KMS-11 (cell line): ENCODE measurements around the gene CDK3.

Source experiments
- H2AFZ ChIP-seq: fragments of 200-600 bp; sonication (generic); 2 replicates; pipeline ENCODE4 v1.6.1; 2016; ENCODE audit warnings: antibody characterized with exemption, mixed run types, low read depth
- H3K27ac ChIP-seq: fragments of 200-600 bp; sonication (generic); 2 replicates; pipeline ENCODE4 v1.6.1; 2016; ENCODE audit warnings: mild to moderate bottlenecking, mixed run types
- H3K27me3 ChIP-seq: fragments of 200-600 bp; sonication (generic); 2 replicates; pipeline ENCODE4 v1.6.1; 2017; ENCODE audit warnings: mild to moderate bottlenecking, low read depth, mixed run types, moderate library complexity; ENCODE audit not compliant: insufficient read depth
- H3K36me3 ChIP-seq: fragments of 200-600 bp; sonication (generic); 2 replicates; pipeline ENCODE4 v1.6.1; 2017; ENCODE audit warnings: mild to moderate bottlenecking, mixed run types; ENCODE audit not compliant: insufficient read depth
- H3K4me1 ChIP-seq: fragments of 200-600 bp; sonication (generic); 2 replicates; pipeline ENCODE4 v1.6.1; 2016; ENCODE audit warnings: mild to moderate bottlenecking, low read depth, mixed run types; ENCODE audit not compliant: poor library complexity, severe bottlenecking
- H3K4me2 ChIP-seq: fragments of 200-600 bp; sonication (generic); 2 replicates; pipeline ENCODE4 v1.7.0; 2016; ENCODE audit warnings: mild to moderate bottlenecking, mixed run types
- H3K4me3 ChIP-seq: fragments of 200-600 bp; sonication (generic); IDR thresholded peaks from 2 replicates; pipeline ENCODE4 v1.6.1; 2017; ENCODE audit warnings: low read depth, low read length, mixed read lengths; ENCODE audit not compliant: insufficient read depth
- H3K79me2 ChIP-seq: fragments of 200-600 bp; sonication (generic); 2 replicates; pipeline ENCODE4 v1.6.1; 2016; ENCODE audit warnings: low read depth, mixed run types; ENCODE audit not compliant: insufficient read depth
- H3K9ac ChIP-seq: fragments of 200-600 bp; sonication (generic); 2 replicates; pipeline ENCODE4 v1.6.1; 2016; ENCODE audit warnings: mild to moderate bottlenecking, mixed run types
- H4K20me1 ChIP-seq: fragments of 200-600 bp; sonication (generic); 2 replicates; pipeline ENCODE4 v1.6.1; 2016; ENCODE audit warnings: mild to moderate bottlenecking, mixed run types; ENCODE audit not compliant: insufficient read depth
- TF ChIP-seq, protein P1 (sequence below): fragments of 200-600 bp; sonication (generic); conservative IDR thresholded peaks from 2 replicates; pipeline ENCODE4 v1.6.1; 2017; ENCODE audit warnings: low read depth, mild to moderate bottlenecking, antibody characterized with exemption, low read length, moderate library complexity, mixed read lengths

CDK3 gene

DNA sequence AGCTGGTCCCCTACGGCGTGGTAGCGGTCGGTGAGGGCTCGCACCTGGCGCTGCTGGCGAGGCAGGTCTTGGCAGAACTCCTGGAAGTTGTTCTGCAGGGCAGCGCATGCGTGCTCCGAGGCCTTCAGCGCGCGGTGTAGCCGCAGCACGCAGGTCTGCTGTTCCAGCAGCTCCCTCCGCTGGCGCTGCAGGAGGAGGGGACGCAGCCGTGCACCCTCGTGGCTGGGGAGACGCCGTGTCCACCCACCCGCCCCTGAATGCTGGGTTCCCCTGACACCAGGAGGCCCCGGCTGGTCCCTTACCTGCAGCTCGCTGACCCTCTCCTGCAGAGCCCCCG is 14.2 kb downstream of the CDK3 start:
- Histone ChIP-seq H2AFZ (no peak overlapping the region), H3K36me3 (no peaks in the 10 kb centered on the region), H3K4me1 (peaks cover 3% of the 10 kb centered on the region), H3K27me3 (peaks cover 9% of the 10 kb centered on the region; the same call in 1 of the 2 replicates), H3K27ac (no peak overlapping the region), H4K20me1 (no peaks in the 10 kb centered on the region), H3K79me2 (no peaks in the 10 kb centered on the region), H3K9ac (no peak overlapping the region), H3K4me2 (no peak overlapping the region), H3K4me3 (no peak overlapping the region)
- TF ChIP-seq, protein P1, sequence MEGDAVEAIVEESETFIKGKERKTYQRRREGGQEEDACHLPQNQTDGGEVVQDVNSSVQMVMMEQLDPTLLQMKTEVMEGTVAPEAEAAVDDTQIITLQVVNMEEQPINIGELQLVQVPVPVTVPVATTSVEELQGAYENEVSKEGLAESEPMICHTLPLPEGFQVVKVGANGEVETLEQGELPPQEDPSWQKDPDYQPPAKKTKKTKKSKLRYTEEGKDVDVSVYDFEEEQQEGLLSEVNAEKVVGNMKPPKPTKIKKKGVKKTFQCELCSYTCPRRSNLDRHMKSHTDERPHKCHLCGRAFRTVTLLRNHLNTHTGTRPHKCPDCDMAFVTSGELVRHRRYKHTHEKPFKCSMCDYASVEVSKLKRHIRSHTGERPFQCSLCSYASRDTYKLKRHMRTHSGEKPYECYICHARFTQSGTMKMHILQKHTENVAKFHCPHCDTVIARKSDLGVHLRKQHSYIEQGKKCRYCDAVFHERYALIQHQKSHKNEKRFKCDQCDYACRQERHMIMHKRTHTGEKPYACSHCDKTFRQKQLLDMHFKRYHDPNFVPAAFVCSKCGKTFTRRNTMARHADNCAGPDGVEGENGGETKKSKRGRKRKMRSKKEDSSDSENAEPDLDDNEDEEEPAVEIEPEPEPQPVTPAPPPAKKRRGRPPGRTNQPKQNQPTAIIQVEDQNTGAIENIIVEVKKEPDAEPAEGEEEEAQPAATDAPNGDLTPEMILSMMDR, result no peak

DNA sequence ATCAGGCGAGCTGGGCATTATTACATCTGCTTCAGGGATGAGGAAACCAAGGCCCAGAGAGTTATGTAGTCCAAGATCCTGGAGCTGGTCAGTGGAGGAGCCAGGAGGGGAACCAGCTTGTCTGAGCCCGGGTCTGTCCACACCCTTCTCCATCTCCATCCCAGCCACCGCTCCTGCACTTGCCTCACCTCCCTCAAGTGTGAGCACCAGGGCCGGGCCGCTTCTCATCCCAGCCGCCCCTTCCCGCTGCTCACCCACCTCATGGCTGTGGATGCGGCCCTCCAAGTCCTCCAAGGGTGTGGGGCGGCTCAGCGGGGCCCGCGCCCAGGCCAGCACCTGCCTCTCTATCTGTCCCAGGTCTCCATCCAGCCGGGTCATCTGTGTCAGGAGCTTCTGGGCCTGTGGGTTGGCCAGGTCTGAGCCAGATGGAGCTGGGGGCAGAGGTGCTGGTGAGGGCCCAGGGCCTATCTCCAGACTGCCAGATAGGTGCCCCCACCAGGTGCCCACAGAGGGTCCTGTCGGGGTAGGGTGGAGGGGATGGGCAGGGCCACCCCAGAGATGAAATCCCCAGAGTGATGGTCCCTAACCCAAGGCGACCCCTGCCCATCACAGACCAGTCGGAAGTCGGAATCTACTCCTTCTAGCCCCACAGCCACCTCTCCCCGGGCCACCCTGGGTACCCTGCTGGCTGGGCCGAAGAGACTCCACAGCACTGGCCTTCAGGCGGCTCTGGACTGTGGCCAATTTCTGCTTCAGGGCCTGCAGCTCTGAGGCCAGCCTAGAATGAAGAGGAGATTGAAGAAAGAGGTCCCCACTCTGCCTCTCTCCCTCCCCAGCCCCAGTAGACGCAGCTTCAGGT is 17.1 kb downstream of the CDK3 start:
- peaks cover 3% of the 10 kb centered on the region for H3K4me1 ChIP-seq
- no peak overlapping the region for H3K27ac ChIP-seq
- TF ChIP-seq, protein P1, result no peak
- no peaks in the 10 kb centered on the region for H4K20me1 ChIP-seq
- H3K36me3 ChIP-seq, result no peaks in the 10 kb centered on the region
- H3K79me2 ChIP-seq, result no peaks in the 10 kb centered on the region
- H3K27me3 ChIP-seq, result no peaks in the 10 kb centered on the region; the same call in 1 of the 2 replicates
- no peak overlapping the region for H3K4me3 ChIP-seq
- H3K9ac ChIP-seq, result no peak overlapping the region
- H3K4me2 ChIP-seq, result no peak overlapping the region
- no peak overlapping the region for H2AFZ ChIP-seq

DNA sequence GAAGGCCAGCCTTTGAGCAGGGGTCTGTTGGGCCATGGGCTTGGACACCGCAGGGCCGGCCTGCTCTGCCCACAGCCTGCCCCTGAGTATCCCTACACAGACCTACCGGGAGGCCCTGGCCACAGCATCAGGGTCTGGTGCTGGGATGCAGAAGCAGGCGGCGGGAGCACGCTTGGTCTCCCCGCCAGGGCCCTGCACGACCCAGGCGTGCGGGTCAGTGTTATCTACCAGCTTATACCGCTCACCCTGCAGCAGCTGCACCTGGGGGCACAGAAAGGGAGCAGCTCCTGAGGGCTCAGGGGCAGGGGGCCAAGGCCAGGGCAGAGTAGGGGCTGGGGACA is 17.7 kb downstream of the CDK3 start:
- H3K36me3 ChIP-seq, result no peaks in the 10 kb centered on the region
- H3K27me3 ChIP-seq, result no peaks in the 10 kb centered on the region; the same call in 1 of the 2 replicates
- TF ChIP-seq, protein P1, result no peak

DNA sequence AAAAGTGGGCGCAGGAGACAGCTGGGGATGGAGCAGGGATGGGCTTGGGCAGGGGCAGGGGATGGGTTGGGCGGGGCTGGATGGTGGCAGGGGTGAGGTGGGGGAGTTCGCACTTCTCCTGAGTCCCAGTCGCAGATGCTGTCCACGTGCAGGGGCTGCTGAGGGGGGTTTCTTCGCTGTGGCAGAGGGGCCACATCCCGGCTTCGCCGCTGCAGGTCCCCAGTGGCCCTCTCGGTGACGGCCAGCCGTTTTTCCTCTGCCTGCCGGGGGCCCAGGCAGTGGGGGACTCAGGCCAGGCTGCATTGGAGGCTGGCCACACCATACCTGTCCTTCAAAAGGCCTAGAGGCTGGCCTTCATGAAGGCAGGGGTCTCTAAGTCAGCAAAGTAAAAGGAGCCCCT is 18.1 kb downstream of the CDK3 start:
- H2AFZ ChIP-seq, result no peak overlapping the region
- no peaks in the 10 kb centered on the region for H4K20me1 ChIP-seq
- H3K4me2 ChIP-seq, result no peak overlapping the region
- no peaks in the 10 kb centered on the region for H3K36me3 ChIP-seq
- peaks cover 3% of the 10 kb centered on the region for H3K4me1 ChIP-seq
- H3K4me3 ChIP-seq, result no peak overlapping the region
- TF ChIP-seq, protein P1, result no peak
- no peak overlapping the region for H3K9ac ChIP-seq
- no peaks in the 10 kb centered on the region; the same call in 1 of the 2 replicates for H3K27me3 ChIP-seq
- H3K79me2 ChIP-seq, result no peaks in the 10 kb centered on the region
- H3K27ac ChIP-seq, result no peak overlapping the region

More for the DNA sequence above, 17.7 kb downstream of the CDK3 start:
- Histone ChIP-seq H3K4me3 (no peak overlapping the region), H3K27ac (no peak overlapping the region), H3K79me2 (no peaks in the 10 kb centered on the region), H3K4me1 (peaks cover 3% of the 10 kb centered on the region), H3K4me2 (no peak overlapping the region), H3K9ac (no peak overlapping the region), H4K20me1 (no peaks in the 10 kb centered on the region), H2AFZ (no peak overlapping the region)
